ENCODE measurements around the gene ZFYVE1.

DNA sequence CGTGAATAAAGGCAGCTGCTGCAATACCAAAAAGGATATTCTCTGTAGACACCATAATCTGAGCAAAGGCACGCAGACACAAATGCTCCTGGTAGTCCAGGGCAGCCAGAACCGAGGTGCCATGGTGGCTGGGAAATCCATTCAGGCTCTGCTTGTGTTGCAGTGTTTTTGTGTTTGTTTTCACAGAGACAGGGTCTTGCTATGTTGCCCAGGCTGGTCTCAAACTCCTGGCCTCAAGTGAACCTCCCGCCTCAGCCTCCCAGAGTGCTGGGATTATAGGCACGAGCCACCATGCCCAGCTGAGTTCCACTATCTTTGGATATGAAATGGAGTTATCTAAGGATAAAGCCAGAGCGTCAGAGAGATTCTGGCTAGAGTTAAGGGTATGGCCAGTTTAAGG is 60.9 kb downstream of the ZFYVE1 start:
- no peak for TF ChIP-seq EZH2 (IDR thresholded peaks at IDR 0.05)
- TF ChIP-seq POLR2AphosphoS5 (IDR thresholded peaks at IDR 0.05; ENCODE audit: borderline replicate concordance, low read depth, low read length) = no peak
- TF ChIP-seq FOXP2 (optimal IDR thresholded peaks at IDR 0.05; ENCODE audit: control extremely low read depth, extremely low read length, insufficient read depth) = no peak
